AG09309 (cell line): Measurements from ENCODE around the gene LRP10.
A peak's percentile ranks its signal among the peaks of the same experiment; 100 is the strongest.
"Not testable (repeated sequence)": the region's sequence is repeated elsewhere in the genome, so short reads cannot be mapped to it uniquely, and the experiment has no call there.

ENCODE experiments used
- DNase-seq: peaks from one replicate; pipeline ENCODE4 v3.0.0-alpha.2; 2010; ENCODE audit warnings: low read depth
- H3K4me3 ChIP-seq: 2 replicates; pipeline ENCODE4 v1.5.1; 2011; ENCODE audit warnings: mild to moderate bottlenecking, low read depth, low read length, moderate library complexity; ENCODE audit not compliant: control insufficient read depth
- TF ChIP-seq, protein P1 (sequence below): IDR thresholded peaks from 2 replicates; pipeline ENCODE4 v1.5.1; 2011; ENCODE audit warnings: mild to moderate bottlenecking, low read depth, low read length, inconsistent platforms; ENCODE audit not compliant: insufficient read depth, control insufficient read depth; ENCODE audit errors: missing control alignments

LRP10 gene

DNA sequence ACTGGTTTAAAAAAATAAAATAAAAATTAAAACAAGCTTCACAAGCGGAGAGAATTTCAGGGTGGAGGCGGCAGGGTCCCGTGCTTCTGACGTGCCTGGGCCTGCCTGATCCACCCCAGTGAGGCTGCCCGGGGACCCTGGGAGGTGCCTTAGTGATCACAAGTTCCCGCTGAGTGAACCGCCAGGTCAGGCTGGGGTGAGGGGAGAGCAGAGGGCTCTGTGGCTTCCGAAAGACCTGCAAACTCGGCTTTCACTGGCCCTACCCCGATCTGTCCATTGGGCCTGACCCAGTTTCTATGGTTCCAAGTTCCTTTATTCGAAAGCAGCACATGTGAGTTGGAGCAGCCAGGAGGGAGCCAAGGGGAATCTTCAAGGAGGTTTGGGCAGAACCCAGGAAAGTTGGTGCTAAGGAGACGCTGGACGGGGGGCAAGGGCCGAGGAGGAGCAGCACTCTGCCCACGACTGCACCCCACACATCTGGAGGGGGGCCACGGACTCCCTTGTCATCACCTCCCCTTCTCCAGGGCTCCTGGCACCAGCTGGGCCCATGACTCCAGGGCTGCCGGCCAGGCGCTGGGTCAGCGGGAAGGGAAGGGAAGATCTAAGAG lies 22.2 kb upstream of the LRP10 start:
- TF ChIP-seq, protein P1, sequence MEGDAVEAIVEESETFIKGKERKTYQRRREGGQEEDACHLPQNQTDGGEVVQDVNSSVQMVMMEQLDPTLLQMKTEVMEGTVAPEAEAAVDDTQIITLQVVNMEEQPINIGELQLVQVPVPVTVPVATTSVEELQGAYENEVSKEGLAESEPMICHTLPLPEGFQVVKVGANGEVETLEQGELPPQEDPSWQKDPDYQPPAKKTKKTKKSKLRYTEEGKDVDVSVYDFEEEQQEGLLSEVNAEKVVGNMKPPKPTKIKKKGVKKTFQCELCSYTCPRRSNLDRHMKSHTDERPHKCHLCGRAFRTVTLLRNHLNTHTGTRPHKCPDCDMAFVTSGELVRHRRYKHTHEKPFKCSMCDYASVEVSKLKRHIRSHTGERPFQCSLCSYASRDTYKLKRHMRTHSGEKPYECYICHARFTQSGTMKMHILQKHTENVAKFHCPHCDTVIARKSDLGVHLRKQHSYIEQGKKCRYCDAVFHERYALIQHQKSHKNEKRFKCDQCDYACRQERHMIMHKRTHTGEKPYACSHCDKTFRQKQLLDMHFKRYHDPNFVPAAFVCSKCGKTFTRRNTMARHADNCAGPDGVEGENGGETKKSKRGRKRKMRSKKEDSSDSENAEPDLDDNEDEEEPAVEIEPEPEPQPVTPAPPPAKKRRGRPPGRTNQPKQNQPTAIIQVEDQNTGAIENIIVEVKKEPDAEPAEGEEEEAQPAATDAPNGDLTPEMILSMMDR = no peak
- no peak for DNase-seq
- no peak overlapping the region for H3K4me3 ChIP-seq

DNA sequence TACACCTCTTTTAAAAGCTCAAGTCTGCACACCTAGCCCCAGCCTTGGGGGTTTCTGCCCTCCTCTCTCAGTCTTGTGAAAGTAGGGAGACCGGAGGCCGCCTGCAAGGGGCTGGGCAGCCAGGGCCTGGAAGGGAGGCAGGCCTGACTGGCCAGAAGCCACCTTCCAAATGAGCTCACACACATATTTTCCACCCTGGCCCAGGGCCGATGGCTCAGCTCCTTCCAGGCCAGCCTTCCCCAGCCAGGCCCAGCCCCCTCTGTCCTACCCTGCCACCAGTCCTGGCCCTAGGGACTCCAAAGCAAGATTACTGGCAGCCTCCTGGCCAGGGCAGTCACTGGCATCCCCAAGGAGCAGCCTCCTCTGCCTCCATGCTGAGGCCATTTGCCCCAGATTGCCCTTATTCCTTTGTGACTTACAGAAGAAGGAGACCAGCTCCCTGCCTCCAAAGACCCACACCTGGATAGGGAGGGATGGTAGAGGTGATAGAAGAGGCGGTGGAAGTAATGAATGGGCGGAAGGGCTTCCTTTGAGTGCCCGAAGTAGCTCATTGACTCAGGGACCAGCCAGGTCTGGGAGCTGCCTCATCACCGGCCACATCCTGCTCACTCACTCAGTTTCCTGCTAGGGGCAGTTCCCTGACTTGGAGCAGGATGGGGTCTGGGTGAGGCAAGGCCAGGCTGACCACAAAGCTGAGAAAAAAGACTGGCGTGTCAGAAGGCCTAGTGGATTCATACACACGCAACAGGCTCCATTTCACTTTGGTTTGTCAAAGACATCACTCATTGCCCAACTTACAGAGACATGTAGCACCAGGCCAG lies 20.4 kb upstream of the LRP10 start:
- no peak overlapping the region for H3K4me3 ChIP-seq
- peak; percentile 97 for DNase-seq
- TF ChIP-seq, protein P1 = no peak

DNA sequence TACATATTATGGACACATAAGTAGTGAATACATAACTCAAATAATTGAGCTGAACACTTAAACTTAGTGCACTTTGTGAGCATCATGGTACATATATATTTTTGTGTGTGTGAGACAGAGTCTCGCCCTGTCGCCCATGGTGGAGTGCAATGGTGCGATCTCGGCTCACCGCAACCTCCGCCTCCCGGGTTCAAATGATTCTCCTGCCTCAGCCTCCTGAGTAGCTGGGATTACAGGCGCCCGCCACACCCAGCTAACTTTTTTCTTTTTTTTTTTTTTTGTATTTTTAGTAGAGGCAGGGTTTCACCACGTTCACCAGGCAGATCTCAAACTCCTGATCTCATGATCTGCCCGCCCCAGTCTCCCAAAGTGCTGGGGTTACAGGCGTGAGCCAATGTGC lies 19.4 kb upstream of the LRP10 start:
- DNase-seq, H3K4me3 ChIP-seq: not testable (repeated sequence)

DNA sequence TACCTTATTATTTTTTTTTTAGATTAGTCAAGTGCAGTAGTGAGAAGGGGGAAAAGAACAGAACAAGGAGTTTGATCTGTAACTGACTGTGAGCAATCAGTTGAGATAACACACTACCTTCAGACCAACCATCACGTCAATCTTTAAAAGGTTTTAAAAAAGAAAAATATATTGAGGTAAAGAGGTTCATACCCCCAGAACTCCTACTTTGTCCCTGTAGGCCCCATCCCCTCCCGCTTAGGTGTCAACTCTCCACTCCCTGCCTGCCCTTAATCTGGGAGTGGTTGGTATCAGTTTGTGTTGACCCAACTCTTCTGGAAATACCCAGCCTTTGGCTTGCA lies 19.0 kb upstream of the LRP10 start:
- TF ChIP-seq, protein P1 = no peak
- H3K4me3 ChIP-seq = no peak overlapping the region
- DNase-seq = no peak

DNA sequence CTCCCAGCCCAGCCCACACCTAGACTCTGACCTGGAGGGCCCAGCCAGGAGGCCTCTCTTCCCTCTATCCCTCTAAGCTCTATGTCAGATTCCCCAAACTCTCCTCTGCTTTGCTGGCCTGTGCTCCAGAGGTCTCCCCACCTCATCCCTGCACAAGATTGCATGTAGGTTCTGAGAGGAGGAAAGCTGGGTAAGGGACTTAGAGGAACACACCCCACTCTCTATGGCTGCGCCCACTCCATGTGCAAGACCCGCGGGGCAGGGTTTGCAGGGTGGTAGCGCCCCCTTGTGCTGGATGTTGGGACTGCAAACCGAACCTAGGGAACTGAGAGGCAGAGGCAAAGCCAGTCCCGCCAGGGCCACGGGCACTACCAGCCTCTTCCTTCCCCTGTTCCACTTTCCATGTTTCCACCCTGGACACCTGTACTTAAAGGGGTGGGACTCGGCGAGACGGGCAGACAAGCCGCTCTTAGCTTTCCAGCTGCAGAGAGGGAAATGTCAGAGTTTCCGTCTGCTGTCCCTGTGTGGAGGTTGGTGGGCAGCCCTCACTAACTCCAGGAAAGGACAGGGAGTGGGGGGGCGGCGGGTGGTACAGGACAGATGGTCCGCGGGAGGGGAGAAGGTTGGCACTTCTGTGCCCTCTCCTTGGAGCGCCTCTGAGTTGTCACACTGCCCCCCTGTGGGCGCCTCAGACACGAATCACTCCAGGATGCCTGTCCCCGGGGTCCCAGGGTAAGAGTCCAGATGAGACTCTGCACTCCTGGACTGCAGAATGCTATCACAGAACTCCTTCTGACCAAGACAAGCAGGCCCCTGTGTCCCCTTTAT lies 18.4 kb upstream of the LRP10 start:
- no peak for DNase-seq
- H3K4me3 ChIP-seq = peak overlapping the region; percentile 53
- TF ChIP-seq, protein P1 = peak; percentile 97

DNA sequence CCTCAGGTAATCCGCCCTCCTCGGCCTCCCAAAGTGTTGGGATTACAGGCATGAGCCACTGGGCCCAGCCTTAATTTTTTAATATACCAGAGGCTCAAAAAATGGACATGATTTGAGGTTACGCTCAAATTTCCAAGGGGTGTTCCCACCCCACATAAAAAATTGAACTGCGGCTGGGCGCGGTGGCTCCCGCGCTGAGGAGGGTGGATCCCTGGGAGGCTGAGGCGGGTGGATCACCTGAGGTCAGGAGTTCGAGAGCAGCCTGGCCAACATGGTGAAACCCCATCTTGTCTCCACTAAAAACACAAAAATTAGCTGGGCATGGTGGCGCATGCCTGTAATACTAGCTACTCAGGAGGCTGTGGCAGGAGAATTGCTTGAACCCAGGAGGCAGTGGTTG lies 17.2 kb upstream of the LRP10 start:
- not testable (repeated sequence) for DNase-seq, H3K4me3 ChIP-seq

DNA sequence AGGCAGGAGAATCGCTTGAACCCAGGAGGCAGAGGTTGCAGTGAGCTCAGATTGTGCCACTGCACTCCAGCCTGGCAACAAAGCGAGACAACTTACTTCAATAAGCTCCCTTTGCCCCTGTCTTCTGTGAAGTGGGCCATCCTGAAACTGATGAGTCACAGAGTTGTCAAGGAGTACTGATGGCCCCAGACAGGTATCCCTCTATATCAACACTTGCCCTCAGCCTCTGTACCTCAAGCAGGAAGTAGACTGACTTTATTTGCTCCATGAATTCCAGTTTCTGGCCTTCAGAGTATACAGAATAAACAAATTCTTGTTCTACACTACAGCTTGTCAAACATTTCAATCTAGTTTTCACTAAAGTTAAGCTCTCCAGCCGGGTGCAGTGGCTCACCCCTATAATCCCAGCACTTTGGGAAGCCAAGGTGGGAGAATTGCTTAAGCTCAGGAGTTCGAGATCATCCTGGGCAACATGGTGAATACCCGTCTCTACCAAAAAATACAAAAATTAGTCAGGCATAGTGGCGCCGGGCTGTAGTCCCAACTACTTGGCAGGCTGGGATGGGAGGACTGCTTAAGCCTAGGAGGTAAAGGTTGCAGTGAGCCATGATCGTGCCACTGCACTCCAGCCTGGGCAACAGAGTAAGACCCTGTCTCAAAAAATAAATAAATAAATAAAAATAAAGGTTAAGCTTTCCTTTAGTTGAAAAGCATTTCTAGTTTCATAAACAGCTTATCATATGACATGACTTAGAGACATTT lies 16.4 kb upstream of the LRP10 start:
- H3K4me3 ChIP-seq = no peak overlapping the region
- TF ChIP-seq, protein P1 = no peak
- no peak for DNase-seq
